ENCODE measurements around the gene SMURF2.

Gene SMURF2

DNA sequence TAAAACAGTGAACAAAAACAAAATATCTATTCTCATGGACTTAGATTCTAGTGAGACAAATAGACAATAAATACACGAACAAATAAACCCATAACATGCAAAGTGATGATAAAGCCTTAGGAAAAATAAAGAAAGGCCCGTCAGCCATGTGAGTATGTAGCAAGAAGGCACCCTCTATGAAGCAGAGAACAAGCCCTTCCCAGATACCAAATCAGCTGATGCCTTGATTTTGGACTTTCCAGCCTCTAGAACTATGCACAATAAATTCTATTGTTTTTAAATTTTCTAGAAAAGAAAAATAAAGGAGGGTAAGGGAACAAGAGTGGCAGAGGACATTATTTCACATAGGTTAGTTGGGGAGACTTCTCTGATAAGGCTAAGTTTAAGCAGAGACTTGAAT lies 40.7 kb upstream of the SMURF2 start:
- TF ChIP-seq CREB1 (IDR thresholded peaks at IDR 0.05; ENCODE audit: low read depth) (no peak), FOXM1 (IDR thresholded peaks at IDR 0.05; ENCODE audit: borderline replicate concordance, low read depth) (no peak), CEBPB (IDR thresholded peaks at IDR 0.05) (no peak)

DNA sequence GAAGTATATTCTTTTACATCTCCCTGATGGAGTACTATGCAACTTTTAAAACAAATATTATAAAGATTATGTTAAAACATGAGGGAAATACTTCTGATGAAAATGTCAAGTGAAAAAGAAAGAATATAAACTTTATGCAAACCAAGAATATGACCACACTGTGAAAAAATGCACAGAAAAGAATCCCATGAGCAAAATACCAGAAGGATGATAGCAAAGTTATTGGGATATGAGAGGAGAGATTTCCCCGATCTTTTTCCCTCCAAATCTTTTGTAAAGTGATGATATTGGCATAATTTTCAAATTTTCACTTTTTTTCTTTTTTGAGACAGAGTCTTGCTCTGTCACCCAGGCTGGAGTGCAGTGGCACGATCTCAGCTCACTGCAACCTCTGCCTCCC lies 36.6 kb upstream of the SMURF2 start:
- TF ChIP-seq CEBPB (IDR thresholded peaks at IDR 0.05) (no peak), YY1 (IDR thresholded peaks at IDR 0.05; ENCODE audit: low read depth) (no peak), CREB1 (IDR thresholded peaks at IDR 0.05; ENCODE audit: low read depth) (no peak), ZBTB7A (IDR thresholded peaks at IDR 0.05; ENCODE audit: low read depth) (no peak), EGR1 (IDR thresholded peaks at IDR 0.05) (no peak), RAD21 (IDR thresholded peaks at IDR 0.05; ENCODE audit: low read depth) (no peak), FOXM1 (IDR thresholded peaks at IDR 0.05; ENCODE audit: borderline replicate concordance, low read depth) (no peak), TEAD4 (IDR thresholded peaks at IDR 0.05) (no peak), TCF12 (IDR thresholded peaks at IDR 0.05; ENCODE audit: low read depth) (no peak), NFIC (IDR thresholded peaks at IDR 0.05) (no peak), EP300 (IDR thresholded peaks at IDR 0.05; ENCODE audit: borderline replicate concordance) (no peak), TAF1 (IDR thresholded peaks at IDR 0.05; ENCODE audit: low read depth) (no peak)
- TF ChIP-seq, protein P1, sequence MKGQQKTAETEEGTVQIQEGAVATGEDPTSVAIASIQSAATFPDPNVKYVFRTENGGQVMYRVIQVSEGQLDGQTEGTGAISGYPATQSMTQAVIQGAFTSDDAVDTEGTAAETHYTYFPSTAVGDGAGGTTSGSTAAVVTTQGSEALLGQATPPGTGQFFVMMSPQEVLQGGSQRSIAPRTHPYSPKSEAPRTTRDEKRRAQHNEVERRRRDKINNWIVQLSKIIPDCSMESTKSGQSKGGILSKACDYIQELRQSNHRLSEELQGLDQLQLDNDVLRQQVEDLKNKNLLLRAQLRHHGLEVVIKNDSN (IDR thresholded peaks at IDR 0.05) = no peak
- TF ChIP-seq, protein P2, sequence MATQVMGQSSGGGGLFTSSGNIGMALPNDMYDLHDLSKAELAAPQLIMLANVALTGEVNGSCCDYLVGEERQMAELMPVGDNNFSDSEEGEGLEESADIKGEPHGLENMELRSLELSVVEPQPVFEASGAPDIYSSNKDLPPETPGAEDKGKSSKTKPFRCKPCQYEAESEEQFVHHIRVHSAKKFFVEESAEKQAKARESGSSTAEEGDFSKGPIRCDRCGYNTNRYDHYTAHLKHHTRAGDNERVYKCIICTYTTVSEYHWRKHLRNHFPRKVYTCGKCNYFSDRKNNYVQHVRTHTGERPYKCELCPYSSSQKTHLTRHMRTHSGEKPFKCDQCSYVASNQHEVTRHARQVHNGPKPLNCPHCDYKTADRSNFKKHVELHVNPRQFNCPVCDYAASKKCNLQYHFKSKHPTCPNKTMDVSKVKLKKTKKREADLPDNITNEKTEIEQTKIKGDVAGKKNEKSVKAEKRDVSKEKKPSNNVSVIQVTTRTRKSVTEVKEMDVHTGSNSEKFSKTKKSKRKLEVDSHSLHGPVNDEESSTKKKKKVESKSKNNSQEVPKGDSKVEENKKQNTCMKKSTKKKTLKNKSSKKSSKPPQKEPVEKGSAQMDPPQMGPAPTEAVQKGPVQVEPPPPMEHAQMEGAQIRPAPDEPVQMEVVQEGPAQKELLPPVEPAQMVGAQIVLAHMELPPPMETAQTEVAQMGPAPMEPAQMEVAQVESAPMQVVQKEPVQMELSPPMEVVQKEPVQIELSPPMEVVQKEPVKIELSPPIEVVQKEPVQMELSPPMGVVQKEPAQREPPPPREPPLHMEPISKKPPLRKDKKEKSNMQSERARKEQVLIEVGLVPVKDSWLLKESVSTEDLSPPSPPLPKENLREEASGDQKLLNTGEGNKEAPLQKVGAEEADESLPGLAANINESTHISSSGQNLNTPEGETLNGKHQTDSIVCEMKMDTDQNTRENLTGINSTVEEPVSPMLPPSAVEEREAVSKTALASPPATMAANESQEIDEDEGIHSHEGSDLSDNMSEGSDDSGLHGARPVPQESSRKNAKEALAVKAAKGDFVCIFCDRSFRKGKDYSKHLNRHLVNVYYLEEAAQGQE (IDR thresholded peaks at IDR 0.05; ENCODE audit: low read depth) = no peak

DNA sequence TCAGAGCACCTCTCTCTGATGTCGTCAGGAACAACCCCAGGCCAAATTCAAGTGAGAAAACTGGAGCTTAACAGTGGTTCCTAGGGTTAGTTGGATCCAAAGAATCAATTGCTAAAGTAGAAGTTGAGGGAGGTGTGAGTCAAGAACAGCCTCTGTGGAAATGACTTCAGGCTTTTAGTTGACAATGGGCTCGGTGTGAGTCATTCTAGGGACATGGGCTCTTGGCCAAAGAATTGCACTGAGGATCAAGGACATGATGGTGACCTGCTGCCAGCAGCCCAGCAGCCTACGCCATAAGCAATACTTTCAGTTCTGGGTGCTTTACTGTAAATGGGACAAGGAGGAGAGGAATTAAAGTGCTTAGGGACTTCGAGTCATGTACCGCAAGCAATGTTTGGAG lies 32.1 kb upstream of the SMURF2 start:
- 0 out of 2 replicates have a peak, but pooled peaks have one; percentile 24 for TF ChIP-seq TAF1 (IDR thresholded peaks at IDR 0.05; ENCODE audit: low read depth)
- peak; percentile 93 for TF ChIP-seq NFIC (IDR thresholded peaks at IDR 0.05)
- no peak for TF ChIP-seq EGR1 (IDR thresholded peaks at IDR 0.05)
- peak; percentile 35; the same call in 1 of the 2 replicates for TF ChIP-seq TEAD4 (IDR thresholded peaks at IDR 0.05)
- TF ChIP-seq, protein P3, sequence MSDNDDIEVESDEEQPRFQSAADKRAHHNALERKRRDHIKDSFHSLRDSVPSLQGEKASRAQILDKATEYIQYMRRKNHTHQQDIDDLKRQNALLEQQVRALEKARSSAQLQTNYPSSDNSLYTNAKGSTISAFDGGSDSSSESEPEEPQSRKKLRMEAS (IDR thresholded peaks at IDR 0.05) = peak; percentile 28; the same call in 1 of the 2 replicates
- TF ChIP-seq CEBPB (IDR thresholded peaks at IDR 0.05) = peak; percentile 24; the same call in 1 of the 2 replicates
- TF ChIP-seq EP300 (IDR thresholded peaks at IDR 0.05; ENCODE audit: borderline replicate concordance) = peak; percentile 73; the same call in 1 of the 2 replicates
- 0 out of 2 replicates have a peak, but pooled peaks have one; percentile 28 for TF ChIP-seq FOXM1 (IDR thresholded peaks at IDR 0.05; ENCODE audit: borderline replicate concordance, low read depth)
- TF ChIP-seq RAD21 (IDR thresholded peaks at IDR 0.05; ENCODE audit: low read depth) = peak; percentile 15; the same call in 1 of the 2 replicates
- TF ChIP-seq CREB1 (IDR thresholded peaks at IDR 0.05; ENCODE audit: low read depth) = no peak
- TF ChIP-seq TCF12 (IDR thresholded peaks at IDR 0.05; ENCODE audit: low read depth) = peak; percentile 66
- TF ChIP-seq, protein P2 (IDR thresholded peaks at IDR 0.05; ENCODE audit: low read depth) = no peak
- TF ChIP-seq YY1 (IDR thresholded peaks at IDR 0.05; ENCODE audit: low read depth) = peak; percentile 50; the same call in 1 of the 2 replicates

DNA sequence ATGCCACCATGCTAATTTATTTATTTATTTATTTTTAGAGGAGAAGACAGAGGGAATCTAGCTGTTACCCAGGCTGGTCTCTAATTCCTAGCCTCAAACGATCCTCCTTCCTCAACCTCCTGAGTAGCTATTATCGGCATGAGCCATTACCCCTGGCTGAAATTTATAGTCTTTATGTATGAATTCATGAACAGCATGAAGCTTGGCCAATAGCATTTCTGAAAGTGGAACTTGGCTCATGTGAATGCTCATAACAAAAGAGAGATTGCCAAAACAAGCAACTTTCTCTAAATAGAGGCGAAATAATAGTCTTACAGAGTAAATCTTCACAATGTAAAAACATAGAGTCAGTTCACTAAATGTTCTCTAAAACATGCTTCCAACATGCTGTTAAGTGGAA lies 30.1 kb upstream of the SMURF2 start:
- TF ChIP-seq TCF12 (IDR thresholded peaks at IDR 0.05; ENCODE audit: low read depth) = no peak
- no peak for TF ChIP-seq TEAD4 (IDR thresholded peaks at IDR 0.05)
- TF ChIP-seq EGR1 (IDR thresholded peaks at IDR 0.05) = no peak
- no peak for TF ChIP-seq YY1 (IDR thresholded peaks at IDR 0.05; ENCODE audit: low read depth)
- TF ChIP-seq NFIC (IDR thresholded peaks at IDR 0.05) = no peak
- TF ChIP-seq TAF1 (IDR thresholded peaks at IDR 0.05; ENCODE audit: low read depth) = no peak
- no peak for TF ChIP-seq FOXM1 (IDR thresholded peaks at IDR 0.05; ENCODE audit: borderline replicate concordance, low read depth)
- TF ChIP-seq CEBPB (IDR thresholded peaks at IDR 0.05) = no peak
- TF ChIP-seq EP300 (IDR thresholded peaks at IDR 0.05; ENCODE audit: borderline replicate concordance) = no peak
- TF ChIP-seq ZBTB7A (IDR thresholded peaks at IDR 0.05; ENCODE audit: low read depth) = no peak
- TF ChIP-seq, protein P3 (IDR thresholded peaks at IDR 0.05) = no peak
- no peak for TF ChIP-seq CREB1 (IDR thresholded peaks at IDR 0.05; ENCODE audit: low read depth)
- TF ChIP-seq, protein P1 (IDR thresholded peaks at IDR 0.05) = no peak
- TF ChIP-seq, protein P2 (IDR thresholded peaks at IDR 0.05; ENCODE audit: low read depth) = no peak
